NCI-H526 treated with DMSO at 0.1 percent for 48 hours (cell line): ENCODE results near the gene PPAT.
"Not testable (repeated sequence)": the region's sequence is repeated elsewhere in the genome, so short reads cannot be mapped to it uniquely, and the experiment has no call there.

Source experiments
- DNase-seq: peaks from one replicate; lab custom pipeline; 2025; lab: John Stamatoyannopoulos, UW

Gene PPAT

GRCh38 chr4:56375458-56375857 is 60.0 kb downstream of the PPAT start:
- no peak for DNase-seq

- no peak for DNase-seq
Measured at GRCh38 chr4:56374956-56375355, 60.5 kb downstream of the PPAT start.

- DNase-seq: no peak
Measured at GRCh38 chr4:56372774-56373173, 62.6 kb downstream of the PPAT start.

- no peak for DNase-seq
Measured at GRCh38 chr4:56371426-56372220, 63.8 kb downstream of the PPAT start.

- DNase-seq: no peak
Measured at GRCh38 chr4:56370377-56370776, 65.0 kb downstream of the PPAT start.

GRCh38 chr4:56362981-56363380 is 72.4 kb downstream of the PPAT start:
- not testable (repeated sequence) for DNase-seq

GRCh38 chr4:56360071-56360470 is 75.3 kb downstream of the PPAT start:
- no peak for DNase-seq

- no peak for DNase-seq
Measured at GRCh38 chr4:56356650-56357049, 78.8 kb downstream of the PPAT start.

- DNase-seq: no peak
Measured at GRCh38 chr4:56348576-56348975, 86.8 kb downstream of the PPAT start.

GRCh38 chr4:56345458-56345857 is 90.0 kb downstream of the PPAT start:
- DNase-seq: no peak
